ENCODE measurements around the gene OSBPL7. TPM values are rescaled to one million over a fixed set of nuclear protein-coding genes. Genes with fewer than 3 reads are reported as not detected.

The OSBPL7 gene
- polyA plus RNA-seq, 3 donors, result 1.6 to 17.3 (median 1.6) TPM

DNA sequence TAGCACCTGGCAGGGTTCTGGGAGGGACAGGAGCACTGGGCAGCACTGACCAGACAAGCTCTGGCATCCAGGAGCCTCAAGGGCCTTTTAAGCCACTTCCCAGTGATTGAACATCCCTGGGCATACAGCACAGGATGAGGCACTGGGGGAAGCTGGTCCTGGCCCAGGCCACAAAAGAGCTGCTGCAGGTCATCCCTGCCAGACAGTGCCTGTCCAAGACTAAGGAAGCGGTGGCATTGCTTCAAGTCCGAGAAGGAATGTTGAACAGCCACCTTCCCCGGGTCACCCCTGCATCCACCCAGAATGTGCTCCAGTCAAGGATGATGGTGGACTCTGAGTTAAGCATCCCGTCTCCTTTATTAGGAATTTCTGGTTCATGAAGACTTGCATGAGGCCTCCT lies 1.2 kb upstream of the OSBPL7 start:
- H3K4me3 ChIP-seq (replicated peaks in 1 of 3; ENCODE audit: low read depth in 2 of 3, low read length in 3 of 3), result no peak overlapping the region
- Mint-ChIP-seq H3K36me3 (peaks cover 46 to 62% of the 10 kb centered on the region in 2 donors), H3K4me3 (no peak overlapping the region), H3K9me3 (no peaks in the 10 kb centered on the region), H3K27ac (peak overlapping the region in 1 of 7 donors; percentile 78), H3K27me3 (ENCODE audit: low read depth in 3 of 3) (no peaks in the 10 kb centered on the region), H3K4me1 (peaks cover 29% of the 10 kb centered on the region)
- H2AFZ ChIP-seq (ENCODE audit: insufficient read depth, low read depth, low read length, poor library complexity, severe bottlenecking), result no peak overlapping the region
- H4K20me1 ChIP-seq (ENCODE audit: insufficient read depth, low read length), result no peaks in the 10 kb centered on the region
- H3K9ac ChIP-seq (ENCODE audit: insufficient read depth, low read length, poor library complexity, severe bottlenecking), result no peak overlapping the region
- H3K4me1 ChIP-seq (ENCODE audit: control insufficient read depth in 1 of 2, insufficient read depth in 2 of 2, low read length in 2 of 2), result peaks cover 22 to 25% of the 10 kb centered on the region in 2 donors
- no peak overlapping the region for H3K4me2 ChIP-seq (replicated peaks; ENCODE audit: extremely low read depth, low read length, poor library complexity, severe bottlenecking)
- TF ChIP-seq CTCF (IDR thresholded peaks at IDR 0.05), result no peak
- H3K36me3 ChIP-seq (replicated peaks in 1 of 2; ENCODE audit: control insufficient read depth in 1 of 2, insufficient read depth in 2 of 2, low read length in 2 of 2), result peaks cover 49 to 63% of the 10 kb centered on the region in 2 donors
- 96% methylated on average over 4 of the region's 4 CpGs for WGBS (ENCODE audit: insufficient coverage)
- DNase-seq, result no peak
- peaks cover 8% of the 10 kb centered on the region for H3K79me2 ChIP-seq (ENCODE audit: insufficient read depth, low read length)
- H3K9me3 ChIP-seq (replicated peaks in 1 of 2; ENCODE audit: control insufficient read depth in 1 of 2, insufficient read depth in 1 of 2, low read length in 2 of 2), result no peaks in the 10 kb centered on the region
- no peaks in the 10 kb centered on the region for H3K27me3 ChIP-seq (ENCODE audit: control insufficient read depth in 2 of 2, insufficient read depth in 2 of 2, low read length in 2 of 2)
- H3K27ac ChIP-seq (ENCODE audit: low read depth in 1 of 2, low read length in 2 of 2), result peak overlapping the region in 1 of 2 donors; percentile 78
- intact Hi-C loops (cut with micrococcal nuclease), result no loop called here

GRCh38 chr17:47821031-47821423 lies 567 bp downstream of the OSBPL7 start:
- Mint-ChIP-seq H3K4me1 (peaks cover 29% of the 10 kb centered on the region), H3K9me3 (no peaks in the 10 kb centered on the region), H3K27ac (peak overlapping the region; percentile 45 to 88 (median 85)), H3K36me3 (peaks cover 47 to 62% of the 10 kb centered on the region in 2 donors), H3K27me3 (ENCODE audit: low read depth in 3 of 3) (no peaks in the 10 kb centered on the region), H3K4me3 (peak overlapping the region; percentile 81 to 93)
- DNase-seq, result no peak
- H3K4me3 ChIP-seq (replicated peaks in 1 of 3; ENCODE audit: low read depth in 2 of 3, low read length in 3 of 3), result peak overlapping the region; percentile 50 to 82 (median 51)
- H3K4me1 ChIP-seq (ENCODE audit: control insufficient read depth in 1 of 2, insufficient read depth in 2 of 2, low read length in 2 of 2), result peaks cover 22 to 25% of the 10 kb centered on the region in 2 donors
- no peaks in the 10 kb centered on the region for H3K9me3 ChIP-seq (replicated peaks in 1 of 2; ENCODE audit: control insufficient read depth in 1 of 2, insufficient read depth in 1 of 2, low read length in 2 of 2)
- H4K20me1 ChIP-seq (ENCODE audit: insufficient read depth, low read length), result no peaks in the 10 kb centered on the region
- WGBS (ENCODE audit: insufficient coverage), result 12% methylated on average over 4 of the region's 4 CpGs
- peak overlapping the region; percentile 87 for H2AFZ ChIP-seq (ENCODE audit: insufficient read depth, low read depth, low read length, poor library complexity, severe bottlenecking)
- H3K36me3 ChIP-seq (replicated peaks in 1 of 2; ENCODE audit: control insufficient read depth in 1 of 2, insufficient read depth in 2 of 2, low read length in 2 of 2), result peaks cover 49 to 64% of the 10 kb centered on the region in 2 donors
- H3K27me3 ChIP-seq (ENCODE audit: control insufficient read depth in 2 of 2, insufficient read depth in 2 of 2, low read length in 2 of 2), result no peaks in the 10 kb centered on the region
- intact Hi-C loops (cut with micrococcal nuclease), result no loop called here
- peak overlapping the region; percentile 73 for H3K9ac ChIP-seq (ENCODE audit: insufficient read depth, low read length, poor library complexity, severe bottlenecking)
- peak overlapping the region; percentile 80 for H3K4me2 ChIP-seq (replicated peaks; ENCODE audit: extremely low read depth, low read length, poor library complexity, severe bottlenecking)
- peaks cover 8% of the 10 kb centered on the region for H3K79me2 ChIP-seq (ENCODE audit: insufficient read depth, low read length)
- peak overlapping the region in 1 of 2 donors; percentile 78 for H3K27ac ChIP-seq (ENCODE audit: low read depth in 1 of 2, low read length in 2 of 2)
- no peak for TF ChIP-seq CTCF (IDR thresholded peaks at IDR 0.05)
